Activated CD8-positive, alpha-beta memory T cell treated with anti-CD3 and anti-CD28 coated beads, Interleukin-2, amount 10 ng/mL, durations not matched to agents 7 days and 5 days (primary cell): Measurements from ENCODE around the gene HAVCR1. TPM values are rescaled to one million over a fixed set of nuclear protein-coding genes. Genes with fewer than 3 reads are reported as not detected.

Source experiments
- ATAC-seq: fragments of 150-1000 bp; cut with Tn5 transposase; one replicate; pipeline ENCODE4 v1.10.0; 2021; ENCODE audit warnings: moderate library complexity
- CTCF ChIA-PET: fragments of 350-600 bp; sonication (Branson Sonifier 250); formaldehyde crosslinking; loops from one replicate; lab custom pipeline; 2021; ENCODE audit warnings: antibody characterized with exemption; lab: Charles Lee
- DNase-seq: peaks from one replicate; pipeline ENCODE4 v3.0.0-alpha.2; 2020
- H3K27ac Mint-ChIP-seq: one replicate; pipeline ENCODE4 v1.8.0; 2021; ENCODE audit warnings: mild to moderate bottlenecking, mixed read lengths
- H3K27me3 Mint-ChIP-seq: one replicate; pipeline ENCODE4 v1.8.0; 2021; ENCODE audit warnings: mixed read lengths
- H3K36me3 Mint-ChIP-seq: one replicate; pipeline ENCODE4 v1.8.0; 2021; ENCODE audit warnings: mild to moderate bottlenecking, mixed read lengths
- H3K4me1 Mint-ChIP-seq: one replicate; pipeline ENCODE4 v1.8.0; 2021; ENCODE audit warnings: mixed read lengths
- H3K4me3 Mint-ChIP-seq: one replicate; pipeline ENCODE4 v1.8.0; 2021; ENCODE audit warnings: mild to moderate bottlenecking, moderate library complexity, mixed read lengths
- H3K9me3 Mint-ChIP-seq: one replicate; pipeline ENCODE4 v1.8.0; 2022; ENCODE audit warnings: low read depth, mixed read lengths
- total RNA-seq, 2 experiments: library from RNA; stranded (reverse); gene quantifications; one replicate each; pipeline ENCODE4 v1.2.3, GENCODE V29; 2021

Gene HAVCR1
- total RNA-seq, result 1 to 10 TPM; 2.2 to 2.7 TPM

- no peak within 1 kb of the TSS for H3K27ac Mint-ChIP-seq
- CTCF ChIA-PET, result interaction anchor here (0.6 to 1.3 kb wide), 2 partner anchors 13 to 73 kb away, joined by 3 to 4 read pairs; no protein-coding TSS in a partner anchor
- H3K36me3 Mint-ChIP-seq, result peaks cover 3% of the 10 kb centered on the region
- ATAC-seq (no peak), DNase-seq (no peak)
- no peaks in the 10 kb centered on the region for H3K9me3 Mint-ChIP-seq
- H3K4me1 Mint-ChIP-seq, result no peaks in the 10 kb centered on the region
- H3K4me3 Mint-ChIP-seq, result no peak within 1 kb of the TSS
- H3K27me3 Mint-ChIP-seq, result no peaks in the 10 kb centered on the region
Measured at GRCh38 chr5:157059093-157059539, at the start of gene HAVCR1. Gene HAVCR1 (minus strand): TSS chr5:157059116. CDS start chr5:157057943, 1,173 bp downstream.

GRCh38 chr5:157107508-157107907 lies 48.6 kb upstream of the HAVCR1 start:
- no peak for ATAC-seq
- H3K4me1 Mint-ChIP-seq, result peaks cover 61% of the 10 kb centered on the region

GRCh38 chr5:157106630-157107461 lies 47.9 kb upstream of the HAVCR1 start:
- Mint-ChIP-seq H3K4me1 (peaks cover 61% of the 10 kb centered on the region), H3K27ac (peak overlapping the region; percentile 96), H3K27me3 (no peaks in the 10 kb centered on the region), H3K36me3 (peaks cover 60% of the 10 kb centered on the region), H3K4me3 (peak overlapping the region; percentile 88), H3K9me3 (no peaks in the 10 kb centered on the region)
- CTCF ChIA-PET, result interaction anchor here (1.2 to 1.6 kb wide), 4 partner anchors 9 to 82 kb away, joined by 3 to 4 read pairs (median 3); no protein-coding TSS in a partner anchor
- ATAC-seq, result peak; percentile 13
- DNase-seq, result peak; percentile 70

More at GRCh38 chr5:157107508-157107907, 48.6 kb upstream of the HAVCR1 start:
- CTCF ChIA-PET, result interaction anchor here (1.2 to 2.1 kb wide), 5 partner anchors 9 to 83 kb away, joined by 3 to 6 read pairs (median 4); no protein-coding TSS in a partner anchor
- DNase-seq, result no peak
- Mint-ChIP-seq H3K4me3 (peak overlapping the region; percentile 88), H3K9me3 (no peaks in the 10 kb centered on the region), H3K27ac (peak overlapping the region; percentile 96), H3K27me3 (no peaks in the 10 kb centered on the region), H3K36me3 (peaks cover 54% of the 10 kb centered on the region)

DNA sequence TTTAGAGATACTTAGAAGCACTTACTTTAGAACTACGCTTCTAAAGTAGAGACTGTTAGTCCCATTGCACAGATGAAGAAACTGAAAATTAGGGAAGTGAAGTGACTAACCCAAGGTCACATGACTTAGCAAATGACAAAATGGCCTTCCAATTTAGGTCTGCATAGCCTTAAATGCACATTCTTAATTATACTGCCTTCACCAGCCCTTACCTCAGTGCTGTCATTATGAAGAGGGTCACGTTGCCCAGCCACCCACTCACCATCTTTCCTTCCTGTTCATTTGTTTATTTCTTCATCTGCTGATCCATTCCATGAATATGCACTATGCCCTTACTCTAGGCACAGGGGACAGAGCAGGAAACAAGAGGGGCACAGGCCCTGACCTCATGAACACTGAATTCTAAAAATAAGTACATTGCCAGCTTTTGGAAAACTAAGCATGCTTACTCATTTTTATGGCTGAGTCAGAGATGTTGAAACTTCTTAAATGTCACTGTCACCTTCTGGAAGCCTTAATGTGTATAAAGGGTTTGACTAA lies 41.3 kb upstream of the HAVCR1 start:
- CTCF ChIA-PET, result interaction anchor here (0.6 kb wide), 1 partner anchor 25 kb away, joined by 3 read pairs; no protein-coding TSS in a partner anchor
- H3K4me1 Mint-ChIP-seq, result peaks cover 31% of the 10 kb centered on the region
- no peaks in the 10 kb centered on the region for H3K27me3 Mint-ChIP-seq
- H3K36me3 Mint-ChIP-seq, result peaks cover 66% of the 10 kb centered on the region
- no peaks in the 10 kb centered on the region for H3K9me3 Mint-ChIP-seq
- H3K4me3 Mint-ChIP-seq, result no peak overlapping the region
- H3K27ac Mint-ChIP-seq, result peak overlapping the region; percentile 56
- peak; percentile 78 for ATAC-seq
- DNase-seq, result no peak

DNA sequence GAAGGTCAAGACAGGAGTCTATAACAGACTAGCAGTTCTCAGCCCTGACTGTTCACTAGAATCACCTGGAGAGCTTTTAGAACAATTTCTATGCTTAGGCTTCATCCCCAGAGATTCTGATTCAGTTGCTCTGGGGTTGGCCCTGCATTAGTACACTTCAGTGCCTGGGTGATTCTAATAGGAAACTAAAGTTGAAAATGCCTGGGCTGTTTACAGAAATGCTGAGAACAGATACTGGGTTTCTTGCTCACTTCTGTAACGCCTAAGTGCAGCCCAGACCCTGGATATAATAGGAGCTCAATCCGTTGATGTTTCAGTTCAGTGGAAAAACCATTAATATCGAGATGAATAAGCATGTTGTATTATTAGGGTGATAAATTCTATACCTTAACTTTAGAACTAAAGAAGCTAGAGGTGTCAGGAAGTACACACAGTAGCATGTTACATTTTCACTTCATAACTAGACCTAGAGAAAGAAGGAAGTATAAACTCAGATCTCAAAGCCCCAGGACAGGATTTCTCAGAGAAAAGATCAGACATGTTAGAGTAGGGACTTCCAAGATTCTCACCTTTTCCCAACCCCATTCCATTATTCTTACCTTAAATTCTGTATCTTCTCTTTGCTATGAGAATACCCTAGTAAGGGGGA lies 29.6 kb upstream of the HAVCR1 start:
- ATAC-seq (no peak), DNase-seq (no peak)
- Mint-ChIP-seq H3K27me3 (no peaks in the 10 kb centered on the region), H3K4me3 (no peak overlapping the region), H3K4me1 (no peaks in the 10 kb centered on the region), H3K9me3 (no peaks in the 10 kb centered on the region), H3K36me3 (peaks cover 71% of the 10 kb centered on the region), H3K27ac (no peak overlapping the region)
- CTCF ChIA-PET, result no interaction called here

DNA sequence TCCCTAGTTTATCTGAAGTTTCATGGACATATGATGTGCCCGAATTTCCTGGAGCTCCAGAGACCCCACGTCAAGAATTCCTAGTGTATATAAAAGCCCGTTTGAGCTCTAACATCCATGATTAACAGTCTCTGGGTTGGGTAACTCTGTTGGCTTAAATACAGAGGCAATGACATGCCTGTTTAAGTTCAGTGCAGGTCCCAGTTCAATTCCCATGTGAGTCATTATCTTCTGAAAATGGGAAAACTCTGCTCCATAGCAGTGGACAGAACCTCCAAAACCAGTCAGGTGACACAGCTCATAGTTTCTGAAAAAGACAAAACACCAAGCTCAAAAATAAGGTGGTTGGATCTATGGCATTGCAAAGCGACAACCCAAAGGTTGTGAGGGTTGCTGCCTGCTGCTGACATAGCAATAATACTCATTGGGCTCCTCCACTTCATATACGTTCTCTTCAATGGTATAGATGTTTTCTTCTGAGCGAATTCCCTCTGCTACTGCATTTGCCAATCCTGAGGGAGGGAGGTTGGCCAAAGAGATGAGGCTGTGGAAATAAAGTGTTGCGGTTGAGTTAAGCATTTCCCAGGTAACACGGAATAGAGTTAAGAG lies 27.9 kb upstream of the HAVCR1 start:
- CTCF ChIA-PET, result interaction anchor here (0.7 kb wide), 1 partner anchor 286 kb away, joined by 3 read pairs; no protein-coding TSS in a partner anchor
- no peaks in the 10 kb centered on the region for H3K9me3 Mint-ChIP-seq
- DNase-seq (no peak), ATAC-seq (no peak)
- no peaks in the 10 kb centered on the region for H3K4me1 Mint-ChIP-seq
- H3K4me3 Mint-ChIP-seq, result no peak overlapping the region
- no peak overlapping the region for H3K27ac Mint-ChIP-seq
- peaks cover 72% of the 10 kb centered on the region for H3K36me3 Mint-ChIP-seq
- H3K27me3 Mint-ChIP-seq, result no peaks in the 10 kb centered on the region

- H3K4me1 Mint-ChIP-seq, result no peaks in the 10 kb centered on the region
- ATAC-seq, result no peak
- DNase-seq, result no peak
- no peak overlapping the region for H3K27ac Mint-ChIP-seq
- H3K4me3 Mint-ChIP-seq, result no peak overlapping the region
- no peaks in the 10 kb centered on the region for H3K9me3 Mint-ChIP-seq
- H3K27me3 Mint-ChIP-seq, result no peaks in the 10 kb centered on the region
- CTCF ChIA-PET, result no interaction called here
- H3K36me3 Mint-ChIP-seq, result peaks cover 66% of the 10 kb centered on the region
Measured at GRCh38 chr5:157085930-157086329, 27.0 kb upstream of the HAVCR1 start.

- Mint-ChIP-seq H3K4me3 (no peak overlapping the region), H3K27me3 (no peaks in the 10 kb centered on the region), H3K9me3 (no peaks in the 10 kb centered on the region), H3K36me3 (peaks cover 23% of the 10 kb centered on the region), H3K27ac (no peak overlapping the region), H3K4me1 (peaks cover 21% of the 10 kb centered on the region)
- DNase-seq, result no peak
- CTCF ChIA-PET, result interaction anchor here (1.0 kb wide), 1 partner anchor 15 kb away, joined by 3 read pairs; no protein-coding TSS in a partner anchor
- no peak for ATAC-seq
Measured at GRCh38 chr5:157080286-157080685, 21.4 kb upstream of the HAVCR1 start.

DNA sequence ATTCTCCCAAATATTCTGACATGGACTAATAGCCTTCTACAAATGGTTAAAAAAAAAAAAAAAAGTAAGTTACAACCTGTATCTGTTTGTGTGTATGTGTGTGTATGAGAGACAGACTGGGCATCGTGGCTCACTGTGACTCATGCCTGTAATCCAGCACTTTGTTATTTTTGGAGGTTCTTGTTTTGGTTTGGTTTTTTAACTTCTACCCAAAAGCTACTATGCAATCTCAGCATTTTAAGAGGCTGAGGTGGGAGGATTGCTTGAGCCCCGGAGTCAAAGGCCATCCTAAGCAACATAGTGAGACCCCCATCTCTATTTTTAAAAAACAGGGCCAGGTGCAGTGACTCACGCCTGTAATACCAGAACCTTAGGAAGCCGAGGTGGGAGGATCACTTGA lies 17.6 kb upstream of the HAVCR1 start:
- ATAC-seq (peak; percentile 68), DNase-seq (peak; percentile 56)
- CTCF ChIA-PET, result interaction anchor here (1.0 kb wide), 1 partner anchor 69 kb away, joined by 3 read pairs; no protein-coding TSS in a partner anchor
- Mint-ChIP-seq H3K4me1 (peaks cover 52% of the 10 kb centered on the region), H3K4me3 (no peak overlapping the region), H3K27ac (no peak overlapping the region), H3K9me3 (peaks cover 3% of the 10 kb centered on the region), H3K27me3 (no peaks in the 10 kb centered on the region), H3K36me3 (peaks cover 10% of the 10 kb centered on the region)

DNA sequence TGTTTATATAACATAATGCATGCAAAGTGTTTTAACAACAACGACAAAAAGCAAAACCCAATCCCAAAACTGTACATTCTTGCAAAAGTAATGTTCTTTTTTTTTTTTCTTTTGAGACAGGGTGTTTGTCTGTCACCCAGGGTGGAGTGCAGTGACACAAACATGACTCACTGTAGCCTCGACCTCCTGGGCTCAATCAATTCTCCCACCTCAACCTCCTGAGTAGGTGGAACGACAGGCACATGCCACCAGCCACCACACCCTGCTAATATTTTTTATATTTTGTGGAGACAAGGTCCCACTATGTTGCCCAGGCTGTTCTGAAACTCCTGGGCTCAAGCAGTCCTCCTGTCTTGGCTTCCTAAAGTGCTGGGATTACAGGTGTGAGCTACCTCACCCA lies 13.6 kb upstream of the HAVCR1 start:
- no peaks in the 10 kb centered on the region for H3K27me3 Mint-ChIP-seq
- DNase-seq (peak; percentile 56), ATAC-seq (peak; percentile 58)
- CTCF ChIA-PET, result interaction anchor here (1.2 to 1.5 kb wide), 2 partner anchors 10 to 14 kb away, joined by 3 read pairs; partner anchors contain the start of gene HAVCR1
- H3K4me1 Mint-ChIP-seq, result peaks cover 49% of the 10 kb centered on the region
- H3K36me3 Mint-ChIP-seq, result peaks cover 9% of the 10 kb centered on the region
- no peak overlapping the region for H3K4me3 Mint-ChIP-seq
- H3K9me3 Mint-ChIP-seq, result peaks cover 3% of the 10 kb centered on the region
- H3K27ac Mint-ChIP-seq, result peak overlapping the region; percentile 27

DNA sequence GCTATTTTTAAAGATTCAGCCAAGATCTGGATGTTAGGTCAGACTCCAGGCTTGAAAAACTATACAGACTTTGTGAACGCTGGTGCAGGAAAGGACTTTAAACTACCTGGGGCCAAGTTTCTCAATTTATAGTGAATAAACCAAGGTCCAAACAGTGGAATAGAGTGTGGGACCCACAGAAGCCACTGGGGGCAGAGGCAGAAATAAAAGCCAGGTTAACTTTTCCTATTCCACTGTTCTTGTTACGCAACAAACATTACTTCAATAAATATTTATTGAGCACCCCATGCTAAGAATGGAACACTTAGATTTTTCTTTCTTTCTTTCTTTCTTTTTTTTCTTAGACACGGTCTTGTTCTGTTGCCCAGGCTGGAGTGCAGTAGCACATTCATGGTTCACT lies 11.0 kb upstream of the HAVCR1 start:
- CTCF ChIA-PET, result no interaction called here
- Mint-ChIP-seq H3K4me1 (peaks cover 34% of the 10 kb centered on the region), H3K9me3 (peaks cover 3% of the 10 kb centered on the region), H3K27ac (no peak overlapping the region), H3K27me3 (no peaks in the 10 kb centered on the region), H3K36me3 (peaks cover 8% of the 10 kb centered on the region), H3K4me3 (no peak overlapping the region)
- DNase-seq (no peak), ATAC-seq (no peak)

DNA sequence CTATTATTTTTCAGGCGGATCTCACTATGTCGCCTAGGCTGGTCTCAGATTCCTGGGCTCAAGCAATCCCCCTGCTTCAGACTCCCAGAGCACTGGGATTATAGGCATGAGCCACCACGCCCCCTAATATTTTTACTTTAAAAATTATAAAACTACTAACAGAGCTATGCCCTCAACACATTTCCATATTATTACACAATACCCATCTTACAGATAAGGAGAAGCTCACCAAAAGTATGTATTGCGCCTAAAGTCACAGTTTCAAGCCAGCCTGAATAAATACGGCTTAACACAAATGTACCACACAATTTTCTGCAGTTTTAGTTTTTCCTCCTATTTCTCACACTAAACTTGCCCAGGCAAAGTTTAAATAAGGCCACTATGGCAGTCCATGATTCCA lies 9.9 kb upstream of the HAVCR1 start:
- no peaks in the 10 kb centered on the region for H3K27me3 Mint-ChIP-seq
- no peaks in the 10 kb centered on the region for H3K9me3 Mint-ChIP-seq
- H3K27ac Mint-ChIP-seq, result no peak overlapping the region
- peaks cover 26% of the 10 kb centered on the region for H3K4me1 Mint-ChIP-seq
- ATAC-seq (no peak), DNase-seq (no peak)
- CTCF ChIA-PET, result no interaction called here
- H3K4me3 Mint-ChIP-seq, result no peak overlapping the region
- H3K36me3 Mint-ChIP-seq, result peaks cover 5% of the 10 kb centered on the region

DNA sequence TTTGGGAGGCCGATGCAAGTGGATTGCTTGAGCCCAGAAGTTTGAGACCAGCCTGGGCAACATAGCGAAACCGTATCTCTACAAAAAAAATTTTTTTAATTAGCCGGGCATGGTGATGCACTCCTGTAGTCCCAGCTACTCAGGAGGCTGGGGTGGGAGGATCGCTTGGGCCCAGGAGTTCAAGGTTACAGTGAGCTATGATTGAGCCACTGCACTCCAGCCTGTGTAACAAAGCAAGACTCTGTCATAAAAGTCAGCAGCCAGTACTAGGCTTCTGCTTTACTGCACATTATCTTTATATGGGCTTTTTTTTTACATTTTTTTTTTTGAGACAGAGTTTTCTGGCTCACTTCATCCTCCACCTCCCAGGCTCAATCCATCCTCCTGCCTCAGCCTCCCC lies 9.4 kb upstream of the HAVCR1 start:
- H3K27me3 Mint-ChIP-seq, result no peaks in the 10 kb centered on the region
- H3K4me3 Mint-ChIP-seq, result no peak overlapping the region
- no peak overlapping the region for H3K27ac Mint-ChIP-seq
- CTCF ChIA-PET, result no interaction called here
- ATAC-seq (no peak), DNase-seq (no peak)
- peaks cover 23% of the 10 kb centered on the region for H3K4me1 Mint-ChIP-seq
- H3K9me3 Mint-ChIP-seq, result no peaks in the 10 kb centered on the region
- H3K36me3 Mint-ChIP-seq, result peaks cover 5% of the 10 kb centered on the region
